IMR-90 (cell line): ENCODE data around the gene ZNF282. TPM values are rescaled to one million over a fixed set of nuclear protein-coding genes. Genes with fewer than 3 reads are reported as not detected.

ENCODE experiments used
- ATAC-seq: fragments of 200-7000 bp; cut with Tn5 transposase; 2 replicates; pipeline ENCODE4 v1.9.1; 2020; ENCODE audit warnings: low read depth, mild to moderate bottlenecking, moderate library complexity
- BruUV-seq: library from RNA; stranded (reverse); fragments of 400-500 nt; replicated peaks from 2 replicates; lab custom pipeline; 2021; lab: Mats Ljungman, UMichigan
- CTCF ChIA-PET: fragments of 300-600 bp; formaldehyde crosslinking; extraction: SDS; loops from one replicate; lab custom pipeline; 2021; ENCODE audit warnings: antibody characterized with exemption; lab: Yijun Ruan, JAX
- POLR2A ChIA-PET: fragments of 300-600 bp; sonication (Branson Sonifier 250); formaldehyde crosslinking; loops from one replicate; lab custom pipeline; 2022; ENCODE audit warnings: antibody characterized with exemption; ENCODE audit not compliant: unreplicated experiment; lab: Charles Lee
- DNase-seq: peaks from one replicate; pipeline ENCODE4 v3.0.0; 2013
- H2AFZ ChIP-seq: replicated peaks from 2 replicates; pipeline ENCODE3; 2013; ENCODE audit warnings: low read length, mild to moderate bottlenecking; ENCODE audit not compliant: poor library complexity
- H2AK5ac ChIP-seq: 2 replicates; pipeline ENCODE4 v1.6.1; 2013; ENCODE audit warnings: low read depth, low read length, inconsistent platforms
- H2AK9ac ChIP-seq: replicated peaks from 2 replicates; pipeline ENCODE3; 2013; ENCODE audit warnings: mild to moderate bottlenecking, low read depth, low read length, moderate library complexity; ENCODE audit not compliant: poor library complexity
- H2BK120ac ChIP-seq: 2 replicates; pipeline ENCODE4 v1.6.1; 2013; ENCODE audit warnings: low read depth, low read length, inconsistent platforms
- H2BK15ac ChIP-seq: 3 replicates; pipeline ENCODE4 v1.6.1; 2013; ENCODE audit warnings: low read depth, low read length, inconsistent platforms
- H2BK20ac ChIP-seq: 2 replicates; pipeline ENCODE4 v1.6.1; 2013; ENCODE audit warnings: low read depth, mild to moderate bottlenecking, inconsistent platforms, low read length, moderate library complexity
- H2BK5ac ChIP-seq: 2 replicates; pipeline ENCODE4 v1.6.1; 2013; ENCODE audit warnings: mild to moderate bottlenecking, low read depth, low read length, inconsistent platforms; ENCODE audit not compliant: poor library complexity, severe bottlenecking
- H3K14ac ChIP-seq: replicated peaks from 2 replicates; pipeline ENCODE4 v1.6.1; 2013; ENCODE audit warnings: low read depth, low read length, inconsistent platforms
- H3K18ac ChIP-seq: 2 replicates; pipeline ENCODE4 v1.6.1; 2013; ENCODE audit warnings: low read depth, low read length, control low read depth
- H3K23ac ChIP-seq: 2 replicates; pipeline ENCODE4 v1.6.1; 2013; ENCODE audit warnings: low read depth, low read length, inconsistent platforms
- H3K27ac ChIP-seq: 2 replicates; pipeline ENCODE4 v1.5.1; 2013; ENCODE audit warnings: mild to moderate bottlenecking, control low read depth, low read length; ENCODE audit not compliant: insufficient read depth
- H3K27me3 ChIP-seq: 2 replicates; pipeline ENCODE4 v1.6.1; 2013; ENCODE audit warnings: low read length; ENCODE audit not compliant: control insufficient read depth, insufficient read depth
- H3K36me3 ChIP-seq: 2 replicates; pipeline ENCODE4 v1.6.1; 2013; ENCODE audit warnings: low read length, mixed read lengths; ENCODE audit not compliant: control insufficient read depth, insufficient read depth
- H3K4ac ChIP-seq: 2 replicates; pipeline ENCODE4 v1.6.1; 2013; ENCODE audit warnings: low read depth, low read length, inconsistent platforms
- H3K4me1 ChIP-seq: 2 replicates; pipeline ENCODE4 v1.6.1; 2013; ENCODE audit warnings: low read length, mixed read lengths; ENCODE audit not compliant: control insufficient read depth, insufficient read depth
- H3K4me2 ChIP-seq: 2 replicates; pipeline ENCODE4 v1.6.1; 2013; ENCODE audit warnings: low read depth, mild to moderate bottlenecking, control low read depth, low read length, moderate library complexity
- H3K4me3 ChIP-seq: 2 replicates; pipeline ENCODE4 v1.5.1; 2013; ENCODE audit warnings: low read depth, mild to moderate bottlenecking, control low read depth, low read length, moderate library complexity; ENCODE audit not compliant: insufficient read depth
- H3K56ac ChIP-seq: 2 replicates; pipeline ENCODE4 v1.6.1; 2013; ENCODE audit warnings: low read length, inconsistent platforms; ENCODE audit not compliant: insufficient read depth; ENCODE audit errors: extremely low read depth
- H3K79me1 ChIP-seq, 2 experiments: 2 replicates each; pipeline ENCODE4 v1.6.1; 2013; ENCODE audit warnings: low read length in 2 of 2, inconsistent platforms in 1 of 2, low read depth in 1 of 2
- H3K9ac ChIP-seq: 2 replicates; pipeline ENCODE4 v1.6.1; 2013; ENCODE audit warnings: low read depth, low read length, control low read depth
- H3K9me1 ChIP-seq: 2 replicates; pipeline ENCODE4 v1.6.1; 2013; ENCODE audit warnings: low read length, inconsistent platforms; ENCODE audit not compliant: insufficient read depth
- H3K9me3 ChIP-seq: 2 replicates; pipeline ENCODE4 v1.6.1; 2013; ENCODE audit warnings: low read length; ENCODE audit not compliant: control insufficient read depth, insufficient read depth
- H4K20me1 ChIP-seq: 2 replicates; pipeline ENCODE4 v1.6.1; 2013; ENCODE audit warnings: low read length, inconsistent platforms; ENCODE audit not compliant: insufficient read depth
- H4K5ac ChIP-seq: 2 replicates; pipeline ENCODE4 v1.6.1; 2013; ENCODE audit warnings: mild to moderate bottlenecking, low read depth, low read length, control low read depth
- H4K8ac ChIP-seq, 2 experiments: 2 replicates each; pipeline ENCODE4 v1.6.1; 2013; ENCODE audit warnings: low read depth in 2 of 2, low read length in 2 of 2, control low read depth in 1 of 2, inconsistent platforms in 1 of 2
- H4K91ac ChIP-seq: 2 replicates; pipeline ENCODE4 v1.6.1; 2013; ENCODE audit warnings: low read depth, low read length, inconsistent platforms; ENCODE audit not compliant: insufficient read depth
- BHLHE40 ChIP-seq: fragments of 150-350 bp; IDR thresholded peaks from 2 replicates; pipeline ENCODE4 v1.6.1; 2016; ENCODE audit warnings: mild to moderate bottlenecking, low read depth, low read length
- CEBPB ChIP-seq: IDR thresholded peaks from 2 replicates; pipeline ENCODE4 v1.6.1; 2012; ENCODE audit warnings: low read depth, low read length, improper control_type of control experiment
- CHD1 ChIP-seq: IDR thresholded peaks from 2 replicates; pipeline ENCODE4 v1.6.1; 2012; ENCODE audit warnings: low read depth, low read length, improper control_type of control experiment
- CTCF ChIP-seq: conservative IDR thresholded peaks from 2 replicates; pipeline ENCODE4 v1.5.1; 2012; ENCODE audit warnings: mild to moderate bottlenecking, low read depth, low read length, improper control_type of control experiment
- ELK1 ChIP-seq: fragments of 150-350 bp; IDR thresholded peaks from 2 replicates; pipeline ENCODE4 v1.6.1; 2016; ENCODE audit warnings: low read depth, mild to moderate bottlenecking, low read length, moderate library complexity, borderline replicate concordance
- MAFK ChIP-seq: IDR thresholded peaks from 2 replicates; pipeline ENCODE4 v1.6.1; 2012; ENCODE audit warnings: low read depth, low read length, improper control_type of control experiment
- NFE2L2 ChIP-seq: fragments of 150-350 bp; IDR thresholded peaks from 2 replicates; pipeline ENCODE4 v1.6.1; 2016; ENCODE audit warnings: low read depth, mild to moderate bottlenecking, low read length
- POLR2A ChIP-seq: IDR thresholded peaks from 2 replicates; pipeline ENCODE4 v1.6.1; 2012; ENCODE audit warnings: mild to moderate bottlenecking, low read depth, low read length
- RAD21 ChIP-seq: IDR thresholded peaks from 2 replicates; pipeline ENCODE4 v1.6.1; 2012; ENCODE audit warnings: low read length, improper control_type of control experiment
- RCOR1 ChIP-seq: IDR thresholded peaks from 2 replicates; pipeline ENCODE4 v1.6.1; 2012; ENCODE audit warnings: mild to moderate bottlenecking, low read length, improper control_type of control experiment; ENCODE audit not compliant: insufficient replicate concordance
- SMC3 ChIP-seq: fragments of 150-350 bp; IDR thresholded peaks from 2 replicates; pipeline ENCODE4 v1.6.1; 2016; ENCODE audit warnings: low read depth, mild to moderate bottlenecking, antibody characterized with exemption, low read length, moderate library complexity
- USF2 ChIP-seq: fragments of 150-350 bp; IDR thresholded peaks from 2 replicates; pipeline ENCODE4 v1.6.1; 2017; ENCODE audit warnings: mild to moderate bottlenecking, antibody characterized with exemption, low read length, low read depth
- WGBS, 2 experiments: methylation state at CpG; one replicate each; pipeline versions ENCODE4 v1.1.5 to v1.1.7; 2013; ENCODE audit warnings: missing lambda C conversion rate in 2 of 2; ENCODE audit not compliant: insufficient read length in 1 of 2; ENCODE audit errors: extremely low coverage in 2 of 2; 5-methylcytosine and 5-hydroxymethylcytosine counted together
- dilution Hi-C: fragments of 300-500 bp; cut with HindIII; formaldehyde crosslinking; loops from one replicate; pipeline ENCODE4 v1.14.3; 2018; ENCODE audit warnings: low sequenced_read_pairs; ENCODE audit not compliant: unreplicated experiment
- in situ Hi-C: fragments of 300-500 bp; cut with MboI; formaldehyde crosslinking; loops from 3 replicates; pipeline ENCODE4 v1.14.3; 2019; ENCODE audit warnings: low sequenced_read_pairs, inconsistent platforms, mixed read lengths
- intact Hi-C: fragments of 100-400 bp; cut with micrococcal nuclease; formaldehyde crosslinking; loops from 2 replicates; pipeline ENCODE4 v1.10.0; 2022
- polyA plus RNA-seq, 3 experiments: library from polyadenylated mRNA; depleted of rRNA; stranded (reverse); fragments of >200 nt; gene quantifications; 2 replicates each; pipeline ENCODE4 v1.2.3, GENCODE V29; 2012; ENCODE audit warnings: low replicate concordance in 1 of 3
- total RNA-seq: library from RNA; depleted of rRNA; stranded (reverse); fragments of >200 nt; gene quantifications from 2 replicates; pipeline ENCODE4 v1.2.3, GENCODE V29; 2012

ZNF282 gene
- total and polyA plus RNA-seq, 2 of the 4 experiments (the other 2 are of a cell fraction) = 7.2 to 11.9 TPM

- peaks cover 8% of the 10 kb centered on the region; the same call in 1 of the 2 replicates for H3K9me1 ChIP-seq
- H3K27ac ChIP-seq = no peak overlapping the region
- TF ChIP-seq RAD21 (no peak), ELK1 (no peak), MAFK (no peak), CTCF (no peak), SMC3 (no peak), USF2 (no peak), BHLHE40 (no peak), NFE2L2 (no peak), CHD1 (no peak), POLR2A (no peak), CEBPB (no peak), RCOR1 (no peak)
- no peak overlapping the region for H3K9ac ChIP-seq
- WGBS, 2 experiments = no CpG with 5 or more reads among the region's 2 CpGs
- H2BK20ac ChIP-seq = no peak overlapping the region
- peaks cover 3% of the 10 kb centered on the region for H3K4me1 ChIP-seq
- no peak overlapping the region for H4K5ac ChIP-seq
- DNase-seq (peak; percentile 56), ATAC-seq (no peak)
- dilution Hi-C loops (no loop called here), in situ Hi-C loops (no loop called here), intact Hi-C loops (no loop called here)
- H2AFZ ChIP-seq = no peak overlapping the region
- H3K36me3 ChIP-seq = peaks cover 34% of the 10 kb centered on the region
- no peak overlapping the region for H3K4me3 ChIP-seq
- no peak overlapping the region for H2BK120ac ChIP-seq
- no peak overlapping the region for H4K91ac ChIP-seq
- H3K27me3 ChIP-seq = no peaks in the 10 kb centered on the region
- H4K20me1 ChIP-seq = no peaks in the 10 kb centered on the region
- H2AK5ac ChIP-seq = no peak overlapping the region
- H3K9me3 ChIP-seq = no peaks in the 10 kb centered on the region
- H2AK9ac ChIP-seq = no peak overlapping the region
- POLR2A ChIA-PET = no interaction called here
- no peak overlapping the region for H4K8ac ChIP-seq
- H3K4me2 ChIP-seq = no peak overlapping the region
- H2BK5ac ChIP-seq = no peak overlapping the region
- H3K56ac ChIP-seq = no peak overlapping the region
- no peak overlapping the region for H3K18ac ChIP-seq
- H3K23ac ChIP-seq = no peak overlapping the region
- CTCF ChIA-PET = no interaction called here
- H3K79me1 ChIP-seq = peaks cover 8 to 12% of the 10 kb centered on the region in 2 experiments; a peak in 1 of 4 replicates
- H3K14ac ChIP-seq = no peak overlapping the region
- no peak overlapping the region for H3K4ac ChIP-seq
- no peak overlapping the region for H2BK15ac ChIP-seq
- no TSS peak for BruUV-seq
Observed at GRCh38 chr7:149257146-149257545, 61.8 kb downstream of the ZNF282 start.
